H1 (cell line): ENCODE measurements around the gene BABAM2.

Experiments used
- BRCA1 ChIP-seq: IDR thresholded peaks from 2 replicates; pipeline ENCODE4 v1.6.1; 2012; ENCODE audit warnings: low read depth, low read length, improper control_type of control experiment
- EP300 ChIP-seq, 2 experiments: IDR thresholded peaks; 1 replicate in 1 of 2; 2 replicates in 1 of 2; pipeline ENCODE4 v1.6.1; 2011 to 2012; ENCODE audit warnings: low read depth in 2 of 2, low read length in 2 of 2, mild to moderate bottlenecking in 2 of 2, borderline replicate concordance in 1 of 2, inconsistent platforms in 1 of 2, moderate library complexity in 1 of 2
- EZH2 ChIP-seq: fragments of 200-600 bp; sonication (generic); IDR thresholded peaks from 2 replicates; pipeline ENCODE4 v1.7.1; 2012; ENCODE audit warnings: low read depth, mild to moderate bottlenecking, moderate library complexity, low read length, inconsistent platforms; ENCODE audit not compliant: severe bottlenecking
- GABPA ChIP-seq: IDR thresholded peaks from 2 replicates; pipeline ENCODE4 v1.6.1; 2011; ENCODE audit warnings: mild to moderate bottlenecking, low read length, moderate library complexity, borderline replicate concordance; ENCODE audit not compliant: insufficient read depth
- POLR2A ChIP-seq, 2 experiments: IDR thresholded peaks; 1 replicate in 1 of 2; 2 replicates in 1 of 2; pipeline ENCODE4 v1.6.1; 2011; ENCODE audit warnings: low read depth in 2 of 2, low read length in 2 of 2, mild to moderate bottlenecking in 2 of 2; ENCODE audit errors: control extremely low read depth in 1 of 2
- RBBP5 ChIP-seq: IDR thresholded peaks from 2 replicates; pipeline ENCODE4 v1.7.1; 2012; ENCODE audit warnings: low read depth, mild to moderate bottlenecking, inconsistent platforms, low read length, moderate library complexity, borderline replicate concordance
- SP1 ChIP-seq: IDR thresholded peaks from 2 replicates; pipeline ENCODE4 v1.6.1; 2011; ENCODE audit warnings: low read depth, low read length
- YY1 ChIP-seq: IDR thresholded peaks from 2 replicates; pipeline ENCODE4 v1.6.1; 2011; ENCODE audit warnings: low read depth, mild to moderate bottlenecking, low read length
- TF ChIP-seq, protein P1 (sequence below), 3 experiments: IDR thresholded peaks; 1 replicate in 2 of 3; 2 replicates in 1 of 3; pipeline versions ENCODE4 v1.5.1 to v1.6.1; 2011; ENCODE audit warnings: low read length in 3 of 3, mild to moderate bottlenecking in 3 of 3, inconsistent platforms in 2 of 3, low read depth in 1 of 3, moderate library complexity in 1 of 3; ENCODE audit not compliant: insufficient read depth in 1 of 3; ENCODE audit errors: control extremely low read depth in 1 of 3

- TF ChIP-seq EP300 (IDR thresholded peaks at IDR 0.05; ENCODE audit: borderline replicate concordance in 1 of 2, low read depth in 2 of 2, low read length in 2 of 2) (no peak), POLR2A (IDR thresholded peaks at IDR 0.05; ENCODE audit: control extremely low read depth in 1 of 2, low read depth in 2 of 2, low read length in 2 of 2) (no peak), BRCA1 (no peak), RBBP5 (no peak), SP1 (no peak), EZH2 (no peak), GABPA (no peak), YY1 (no peak)
- TF ChIP-seq, protein P1, sequence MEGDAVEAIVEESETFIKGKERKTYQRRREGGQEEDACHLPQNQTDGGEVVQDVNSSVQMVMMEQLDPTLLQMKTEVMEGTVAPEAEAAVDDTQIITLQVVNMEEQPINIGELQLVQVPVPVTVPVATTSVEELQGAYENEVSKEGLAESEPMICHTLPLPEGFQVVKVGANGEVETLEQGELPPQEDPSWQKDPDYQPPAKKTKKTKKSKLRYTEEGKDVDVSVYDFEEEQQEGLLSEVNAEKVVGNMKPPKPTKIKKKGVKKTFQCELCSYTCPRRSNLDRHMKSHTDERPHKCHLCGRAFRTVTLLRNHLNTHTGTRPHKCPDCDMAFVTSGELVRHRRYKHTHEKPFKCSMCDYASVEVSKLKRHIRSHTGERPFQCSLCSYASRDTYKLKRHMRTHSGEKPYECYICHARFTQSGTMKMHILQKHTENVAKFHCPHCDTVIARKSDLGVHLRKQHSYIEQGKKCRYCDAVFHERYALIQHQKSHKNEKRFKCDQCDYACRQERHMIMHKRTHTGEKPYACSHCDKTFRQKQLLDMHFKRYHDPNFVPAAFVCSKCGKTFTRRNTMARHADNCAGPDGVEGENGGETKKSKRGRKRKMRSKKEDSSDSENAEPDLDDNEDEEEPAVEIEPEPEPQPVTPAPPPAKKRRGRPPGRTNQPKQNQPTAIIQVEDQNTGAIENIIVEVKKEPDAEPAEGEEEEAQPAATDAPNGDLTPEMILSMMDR (IDR thresholded peaks at IDR 0.05; ENCODE audit: control extremely low read depth in 1 of 3, insufficient read depth in 1 of 3, low read depth in 1 of 3, low read length in 3 of 3) = no peak
These were observed 1.2 kb downstream of the BABAM2 start for GRCh38 chr2:27891673-27892105.
